Measurements from ENCODE around the gene LILRB5.

- TF ChIP-seq RAD21 (IDR thresholded peaks at IDR 0.05; ENCODE audit: low read length) (no peak), CTCF (conservative IDR thresholded peaks at IDR 0.05; ENCODE audit: low read depth, low read length) (no peak), POLR2A (IDR thresholded peaks at IDR 0.05; ENCODE audit: low read depth, low read length) (no peak), CEBPB (IDR thresholded peaks at IDR 0.05; ENCODE audit: low read depth, low read length) (no peak), RCOR1 (IDR thresholded peaks at IDR 0.05; ENCODE audit: insufficient replicate concordance, low read length) (no peak), RFX5 (IDR thresholded peaks at IDR 0.05; ENCODE audit: low read depth, low read length) (no peak), USF2 (IDR thresholded peaks at IDR 0.05; ENCODE audit: low read depth, low read length) (no peak)
Observed at GRCh38 chr19:54229146-54229545, 27.9 kb downstream of the LILRB5 start.
